Measurements from ENCODE around the gene PHC2.

The PHC2 gene

GRCh38 chr1:33349778-33350610, 80.9 kb downstream of the PHC2 start:
- DNase-seq (ENCODE audit: low spot score), result peak; percentile 81

GRCh38 chr1:33349081-33349759, 81.7 kb downstream of the PHC2 start:
- peak; percentile 22 for DNase-seq (ENCODE audit: low spot score)

- DNase-seq (ENCODE audit: low spot score), result peak; percentile 48
These were observed 82.2 kb downstream of the PHC2 start for GRCh38 chr1:33348676-33349080.

GRCh38 chr1:33348194-33348593, 82.7 kb downstream of the PHC2 start:
- DNase-seq (ENCODE audit: low spot score), result no peak

GRCh38 chr1:33347650-33347992, 83.3 kb downstream of the PHC2 start:
- DNase-seq (ENCODE audit: low spot score), result peak; percentile 41

- DNase-seq (ENCODE audit: low spot score), result peak; percentile 88
These were observed 83.8 kb downstream of the PHC2 start for GRCh38 chr1:33346927-33347649.

- no peak for DNase-seq (ENCODE audit: low spot score)
These were observed 84.4 kb downstream of the PHC2 start for GRCh38 chr1:33346533-33346926.

- no peak for DNase-seq (ENCODE audit: low spot score)
These were observed 85.9 kb downstream of the PHC2 start for GRCh38 chr1:33344896-33345560.

GRCh38 chr1:33343539-33343938, 87.4 kb downstream of the PHC2 start:
- DNase-seq (ENCODE audit: low spot score), result no peak

- peak; percentile 39 for DNase-seq (ENCODE audit: low spot score)
These were observed 88.7 kb downstream of the PHC2 start for GRCh38 chr1:33342041-33342723.

GRCh38 chr1:33341190-33341589, 89.7 kb downstream of the PHC2 start:
- no peak for DNase-seq (ENCODE audit: low spot score)

GRCh38 chr1:33339413-33339812, 91.5 kb downstream of the PHC2 start:
- DNase-seq (ENCODE audit: low spot score), result no peak

- DNase-seq (ENCODE audit: low spot score), result no peak
These were observed 92.3 kb downstream of the PHC2 start for GRCh38 chr1:33338440-33339211.

GRCh38 chr1:33338048-33338439, 92.9 kb downstream of the PHC2 start:
- DNase-seq (ENCODE audit: low spot score), result no peak

- no peak for DNase-seq (ENCODE audit: low spot score)
These were observed 93.5 kb downstream of the PHC2 start for GRCh38 chr1:33337441-33337840.

GRCh38 chr1:33336580-33336979, 94.3 kb downstream of the PHC2 start:
- no peak for DNase-seq (ENCODE audit: low spot score)

- no peak for DNase-seq (ENCODE audit: low spot score)
These were observed 95.9 kb downstream of the PHC2 start for GRCh38 chr1:33335020-33335419.

GRCh38 chr1:33334081-33334552, 96.8 kb downstream of the PHC2 start:
- DNase-seq (ENCODE audit: low spot score), result no peak

- DNase-seq (ENCODE audit: low spot score), result no peak
These were observed 98.0 kb downstream of the PHC2 start for GRCh38 chr1:33332881-33333280.

GRCh38 chr1:33332357-33332789, 98.5 kb downstream of the PHC2 start:
- DNase-seq (ENCODE audit: low spot score), result no peak

Measured in SW480 (cell line).